ENCODE results near the gene IFT43. TPM values are rescaled to one million over a fixed set of nuclear protein-coding genes. Genes with fewer than 3 reads are reported as not detected.
A peak's percentile ranks its signal among the peaks of the same experiment; 100 is the strongest.

IFT43 gene
- total RNA-seq, 1 donor from 2014 or later: 52.1 TPM

- H3K27ac Mint-ChIP-seq: no peak overlapping the region
- no peak overlapping the region for H3K4me3 Mint-ChIP-seq (ENCODE audit: low read depth)
- no peak for TF ChIP-seq CTCF (IDR thresholded peaks at IDR 0.05; ENCODE audit: unreplicated experiment)
- no peaks in the 10 kb centered on the region for H3K9me3 Mint-ChIP-seq (ENCODE audit: low read depth)
- no peaks in the 10 kb centered on the region for H3K36me3 Mint-ChIP-seq (ENCODE audit: insufficient read depth)
- DNase-seq (ENCODE audit: low spot score, unreplicated experiment): no peak
- peaks cover 68% of the 10 kb centered on the region for H3K27me3 Mint-ChIP-seq
- H3K4me1 Mint-ChIP-seq (ENCODE audit: low read depth): no peaks in the 10 kb centered on the region
These were observed 145.8 kb downstream of the IFT43 start for GRCh38 chr14:76131071-76131965.

- Mint-ChIP-seq H3K27me3 (peaks cover 86% of the 10 kb centered on the region), H3K4me3 (ENCODE audit: low read depth) (no peak overlapping the region), H3K36me3 (ENCODE audit: insufficient read depth) (no peaks in the 10 kb centered on the region), H3K9me3 (ENCODE audit: low read depth) (no peaks in the 10 kb centered on the region), H3K4me1 (ENCODE audit: low read depth) (peaks cover 2% of the 10 kb centered on the region), H3K27ac (no peak overlapping the region)
- TF ChIP-seq CTCF (IDR thresholded peaks at IDR 0.05; ENCODE audit: unreplicated experiment): no peak
- DNase-seq (ENCODE audit: low spot score, unreplicated experiment): peak; percentile 39
These were observed 147.5 kb downstream of the IFT43 start for GRCh38 chr14:76133103-76133502.

Other genes with a start within 250 kb of the IFT43 start
- gene TGFB3, start 3.8 kb upstream of the IFT43 start, total RNA-seq: 10.3 and 11.7 TPM in 2 replicates
- gene GPATCH2L, start 166.2 kb downstream of the IFT43 start, total RNA-seq: 73.3 TPM in 2 replicates